Cardiac septum (tissue), 1 donor: Measurements from ENCODE around the gene BRINP3. TPM values are rescaled to one million over a fixed set of nuclear protein-coding genes. Genes with fewer than 3 reads are reported as not detected.

Experiments used
- DNase-seq: peaks from one replicate; pipeline ENCODE4 v3.0.0-alpha.2; 2020; ENCODE audit warnings: low spot score
- intact Hi-C: fragments of 100-400 bp; cut with DNase I; formaldehyde crosslinking; loops from one replicate; pipeline ENCODE4 v1.14.0; 2022
- total RNA-seq: library from RNA; stranded (reverse); fragmentation: NEBNext Ultra II Directional; extraction: Animal tissue kit (Norgen Biotek cat#: 25700); gene quantifications from one replicate; pipeline ENCODE4 v1.2.1, GENCODE V29; 2021
- donor health status: DM: no; HTN: no; CAD: no.

Gene BRINP3
- total RNA-seq, 1 donor from 2014 or later = not detected

DNA sequence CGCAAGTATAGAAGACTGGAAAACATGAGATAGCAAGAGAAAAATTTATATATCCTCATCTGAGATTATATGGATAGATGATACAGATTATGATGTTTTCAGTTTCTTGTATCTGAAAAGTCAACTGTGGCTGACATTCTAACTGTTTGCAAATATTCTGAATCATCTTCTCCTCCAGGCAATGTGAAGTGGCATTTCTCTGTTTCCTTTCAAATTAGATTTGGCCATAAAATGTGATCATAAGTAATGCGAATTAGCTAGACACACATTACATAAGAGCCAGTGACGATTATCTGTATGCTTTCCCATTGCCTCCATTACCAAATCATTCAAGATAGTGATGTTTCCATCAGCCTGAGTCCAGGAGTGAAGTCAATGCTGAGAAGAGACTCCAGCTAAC lies 265.2 kb downstream of the BRINP3 start:
- DNase-seq = no peak
- intact Hi-C loops = no loop called here

DNA sequence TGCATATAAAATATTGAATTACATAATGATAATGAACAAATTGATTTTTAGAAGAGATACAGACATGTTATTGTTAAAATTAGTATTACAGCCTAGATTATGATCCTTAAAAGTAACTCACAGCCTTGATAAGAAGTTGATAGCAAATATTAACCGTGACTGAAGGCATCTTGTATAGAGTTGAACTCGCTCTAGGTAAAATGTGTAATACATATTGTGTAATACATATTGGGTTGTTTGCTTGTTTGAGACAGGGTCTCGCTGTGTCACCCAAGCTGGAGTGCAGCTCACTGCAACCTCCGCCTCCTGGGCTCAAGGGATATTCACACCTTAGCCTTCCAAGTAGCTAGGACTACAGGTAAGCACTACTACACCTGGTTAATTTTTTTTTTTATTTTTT lies 269.9 kb downstream of the BRINP3 start:
- intact Hi-C loops = no loop called here
- no peak for DNase-seq

GRCh38 chr1:190205713-190206112 lies 272.0 kb downstream of the BRINP3 start:
- intact Hi-C loops = no loop called here
- no peak for DNase-seq

DNA sequence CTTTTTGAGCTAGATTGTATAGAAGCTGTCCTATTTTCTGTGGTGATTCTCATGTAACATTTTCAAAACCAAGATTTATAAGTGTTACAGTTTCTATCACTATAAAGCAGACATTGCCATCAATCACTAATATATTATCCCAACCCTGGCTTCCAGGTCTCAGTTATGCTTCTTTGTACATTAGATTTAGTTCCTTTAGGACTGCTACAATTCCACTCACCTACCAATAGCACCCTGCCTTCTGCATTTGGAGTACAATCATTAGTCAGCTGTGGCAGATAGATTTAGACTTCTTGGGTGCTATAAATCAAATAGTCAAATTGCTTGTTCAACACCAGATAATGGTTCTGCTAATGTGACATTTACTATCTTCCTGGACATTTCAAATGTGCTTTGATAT lies 281.6 kb downstream of the BRINP3 start:
- no peak for DNase-seq
- intact Hi-C loops = no loop called here

GRCh38 chr1:190193508-190194115 lies 284.1 kb downstream of the BRINP3 start:
- intact Hi-C loops = no loop called here
- DNase-seq = no peak

DNA sequence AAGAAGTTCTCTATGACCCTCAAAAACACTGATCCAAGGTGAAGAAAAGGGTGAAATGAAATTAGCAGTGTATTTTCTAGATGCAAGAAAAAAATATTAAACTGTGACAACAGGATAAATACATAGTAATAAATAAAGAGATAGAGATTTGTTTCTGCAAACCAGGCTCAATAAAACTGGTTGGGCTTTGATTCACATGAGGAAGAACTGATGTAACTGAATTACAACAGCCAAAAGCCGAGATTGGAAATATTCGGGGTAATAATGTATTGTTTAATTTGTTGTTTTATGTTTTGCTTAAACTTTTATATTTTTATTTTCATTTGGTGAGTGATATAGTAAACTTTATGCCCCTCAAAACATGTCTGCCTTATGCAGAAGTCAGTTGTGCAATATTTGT lies 285.0 kb downstream of the BRINP3 start:
- no peak for DNase-seq
- intact Hi-C loops = no loop called here

- intact Hi-C loops = no loop called here
- DNase-seq = no peak
Observed at GRCh38 chr1:190183588-190183987, 294.1 kb downstream of the BRINP3 start.

DNA sequence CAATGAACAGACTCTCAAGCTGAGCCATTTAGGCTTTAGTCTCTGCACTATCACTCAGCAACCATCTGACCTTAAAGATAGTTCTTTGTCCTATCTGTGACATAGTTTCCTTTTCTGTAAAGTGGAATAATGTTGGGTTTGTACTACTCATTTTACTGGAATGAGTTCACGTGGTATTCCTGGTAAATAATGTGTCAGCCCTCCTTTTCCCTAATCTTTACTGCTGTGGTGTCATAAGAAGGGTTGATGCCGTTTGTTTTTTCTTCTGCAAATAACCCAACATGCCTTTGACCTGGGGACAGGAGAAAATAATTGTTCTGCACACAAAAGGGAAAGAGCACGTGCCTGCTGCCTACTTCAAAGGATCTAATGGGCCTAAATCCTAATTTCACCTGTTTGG lies 297.8 kb downstream of the BRINP3 start:
- intact Hi-C loops = no loop called here
- DNase-seq = no peak

DNA sequence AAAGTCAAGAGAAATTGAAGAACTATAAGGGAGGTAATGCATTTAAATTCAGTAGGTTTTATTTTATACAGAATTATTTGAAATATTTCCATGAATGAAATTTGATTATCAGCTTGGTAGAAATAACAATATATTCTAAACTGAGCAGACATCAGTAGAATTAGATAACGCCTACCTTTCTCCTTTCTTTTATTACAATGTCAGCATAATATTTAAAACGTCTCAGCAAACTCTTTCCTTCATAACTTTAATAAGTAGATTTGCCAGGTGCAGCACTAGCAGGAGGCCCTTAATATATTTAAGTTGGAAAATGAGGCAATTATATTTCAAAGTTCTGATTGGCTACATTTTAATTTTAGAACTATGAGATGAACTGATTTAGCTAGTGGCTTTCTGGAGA lies 298.8 kb downstream of the BRINP3 start:
- DNase-seq = no peak
- intact Hi-C loops = no loop called here

- DNase-seq = no peak
- intact Hi-C loops = no loop called here
Observed at GRCh38 chr1:190177555-190177954, 300.1 kb downstream of the BRINP3 start.

- intact Hi-C loops = no loop called here
- DNase-seq = no peak
Observed at GRCh38 chr1:190176776-190177175, 300.9 kb downstream of the BRINP3 start.

DNA sequence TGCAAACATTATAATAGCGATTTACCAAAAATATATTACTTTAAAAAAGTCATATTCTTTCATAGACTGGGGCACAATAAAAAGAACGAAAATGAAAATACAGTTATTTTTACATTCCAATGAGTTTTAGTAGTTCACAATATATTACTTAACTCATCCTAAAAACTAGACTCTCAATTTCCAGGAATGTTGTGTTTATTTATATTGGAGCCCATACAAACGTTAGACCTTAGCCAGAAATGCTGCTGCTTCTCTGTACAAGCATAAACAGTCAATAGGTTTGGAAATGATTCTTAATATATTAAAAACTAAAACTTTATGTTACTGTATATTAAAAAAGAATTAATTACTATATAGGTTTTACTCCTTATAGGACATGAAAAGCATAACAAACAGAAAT lies 302.3 kb downstream of the BRINP3 start:
- intact Hi-C loops = no loop called here
- DNase-seq = no peak

- intact Hi-C loops = no loop called here
- no peak for DNase-seq
Observed at GRCh38 chr1:190172651-190173430, 304.8 kb downstream of the BRINP3 start.

- no peak for DNase-seq
- intact Hi-C loops = no loop called here
Observed at GRCh38 chr1:190170321-190170720, 307.3 kb downstream of the BRINP3 start.

GRCh38 chr1:190169311-190170067 lies 308.2 kb downstream of the BRINP3 start:
- intact Hi-C loops = no loop called here
- DNase-seq = no peak

- intact Hi-C loops = no loop called here
- no peak for DNase-seq
Observed at GRCh38 chr1:190168893-190169280, 308.8 kb downstream of the BRINP3 start.

GRCh38 chr1:190168116-190168892 lies 309.4 kb downstream of the BRINP3 start:
- intact Hi-C loops = no loop called here

GRCh38 chr1:190159146-190159545 lies 318.5 kb downstream of the BRINP3 start:
- no peak for DNase-seq
- intact Hi-C loops = no loop called here

More at GRCh38 chr1:190168116-190168892, 309.4 kb downstream of the BRINP3 start:
- DNase-seq = no peak

DNA sequence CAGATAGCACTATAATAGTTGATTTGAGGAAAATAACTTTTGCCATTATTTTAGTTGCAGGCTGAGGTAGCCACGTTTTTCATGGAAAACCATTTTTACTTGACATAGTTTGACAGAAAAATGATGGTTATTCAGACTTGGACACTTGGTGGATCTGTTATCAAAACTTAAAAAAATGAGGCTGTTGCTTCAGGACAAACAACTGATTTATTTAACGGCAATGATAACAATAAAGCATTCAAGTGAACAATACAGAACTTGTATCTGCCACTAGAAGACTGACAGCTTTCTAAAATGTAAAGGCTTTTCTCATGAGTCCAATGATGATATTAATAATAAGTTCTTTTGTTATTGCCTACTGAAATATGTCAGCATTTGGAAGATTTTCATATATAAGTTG lies 322.9 kb downstream of the BRINP3 start:
- intact Hi-C loops = no loop called here
- DNase-seq = no peak

- intact Hi-C loops = no loop called here
- no peak for DNase-seq
Observed at GRCh38 chr1:190147616-190148015, 330.0 kb downstream of the BRINP3 start.
